ENCODE results near the gene ST8SIA6.

ST8SIA6 gene

GRCh38 chr10:17272648-17273047, 181.7 kb downstream of the ST8SIA6 start:
- no peaks in the 10 kb centered on the region for H3K27me3 ChIP-seq (ENCODE audit: control insufficient read depth, insufficient read depth, low read length)

More at GRCh38 chr10:17272648-17273047, 181.7 kb downstream of the ST8SIA6 start:
- Histone ChIP-seq H3K4me1 (ENCODE audit: control insufficient read depth, low read depth, low read length) (no peaks in the 10 kb centered on the region), H3K9me3 (ENCODE audit: control insufficient read depth, low read depth, low read length) (peaks cover 9% of the 10 kb centered on the region), H3K9ac (ENCODE audit: low read length) (no peak overlapping the region), H3K4me3 (ENCODE audit: low read length) (no peak overlapping the region), H3K27ac (ENCODE audit: low read length) (no peak overlapping the region), H3K36me3 (ENCODE audit: control insufficient read depth, low read depth, low read length) (no peaks in the 10 kb centered on the region)
